ENCODE data around the gene DYRK1A.

DYRK1A gene

DNA sequence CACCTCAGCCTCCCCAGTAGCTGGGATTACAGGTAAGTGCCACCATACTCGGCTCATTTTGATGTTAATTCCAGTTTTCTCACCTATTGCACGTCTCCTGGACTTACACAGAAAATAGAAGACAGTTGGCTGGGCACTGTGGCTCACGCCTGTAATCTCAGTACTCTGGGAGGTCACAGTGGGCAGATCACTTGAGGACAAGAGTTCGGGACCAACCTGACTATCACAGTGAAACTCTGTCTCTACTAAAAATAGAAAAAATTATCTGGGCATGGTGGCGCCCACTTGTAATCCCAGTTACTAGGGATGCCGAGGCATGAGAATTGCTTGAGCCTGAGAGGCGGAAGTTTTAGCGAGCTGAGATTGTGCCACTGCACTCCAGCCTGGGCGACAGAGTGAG is 44.1 kb downstream of the DYRK1A start:
- no peak overlapping the region for H3K4me3 ChIP-seq (ENCODE audit: low read depth, low read length)
- H3K36me3 ChIP-seq: peaks cover 5% of the 10 kb centered on the region
- no peak for TF ChIP-seq CTCF (IDR thresholded peaks at IDR 0.05; ENCODE audit: low read depth, low read length)
- no peak for DNase-seq
- H3K27me3 ChIP-seq (ENCODE audit: insufficient read depth, low read depth, severe bottlenecking): no peaks in the 10 kb centered on the region
- no peak overlapping the region for H3K27ac ChIP-seq
- H3K9me3 ChIP-seq (ENCODE audit: severe bottlenecking): no peaks in the 10 kb centered on the region

DNA sequence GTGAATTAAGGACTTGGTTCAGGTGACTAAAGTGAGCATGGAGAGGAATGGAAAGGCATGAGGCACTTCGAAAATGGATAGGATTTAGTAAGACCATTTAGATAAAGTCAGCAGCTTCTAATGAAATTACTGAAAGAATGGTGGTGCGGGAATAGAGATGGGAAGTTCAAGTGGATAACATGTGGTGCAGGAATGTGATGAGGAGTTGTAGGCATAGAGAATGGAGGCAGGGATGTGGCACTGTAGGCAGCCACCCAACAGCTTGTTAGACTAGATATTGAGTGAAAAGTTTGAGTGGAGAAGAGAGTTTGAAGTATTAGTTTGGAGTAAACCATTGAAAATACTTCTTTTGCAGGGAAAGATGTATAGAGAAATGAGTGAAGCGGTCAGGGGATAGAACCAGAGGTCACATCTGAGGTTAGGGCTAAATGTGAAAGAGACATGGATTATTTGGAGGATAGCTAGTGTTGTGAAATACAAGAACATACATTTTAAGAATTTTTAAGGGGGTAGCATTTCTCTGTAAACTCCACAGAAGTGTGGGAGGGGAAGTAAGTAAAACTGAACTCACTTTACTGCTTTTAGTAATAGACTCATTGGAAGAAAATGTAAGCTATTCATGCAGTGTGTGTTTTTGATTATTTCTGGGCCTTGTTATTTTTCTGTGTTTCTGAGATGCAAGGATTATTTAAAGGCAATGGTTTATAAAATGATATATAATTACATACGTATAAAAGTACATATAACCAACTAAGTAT is 46.2 kb downstream of the DYRK1A start:
- no peak for TF ChIP-seq CTCF (IDR thresholded peaks at IDR 0.05; ENCODE audit: low read depth, low read length)

GRCh38 chr21:37413553-37414291 is 47.1 kb downstream of the DYRK1A start:
- H3K27ac ChIP-seq: no peak overlapping the region

More for the DNA sequence above, 46.2 kb downstream of the DYRK1A start:
- Histone ChIP-seq H3K4me3 (ENCODE audit: low read depth, low read length) (no peak overlapping the region), H3K9me3 (ENCODE audit: severe bottlenecking) (no peaks in the 10 kb centered on the region), H3K36me3 (no peaks in the 10 kb centered on the region; the same call in 1 of the 2 replicates), H3K27me3 (ENCODE audit: insufficient read depth, low read depth, severe bottlenecking) (no peaks in the 10 kb centered on the region), H3K27ac (no peak overlapping the region)
- DNase-seq: no peak

GRCh38 chr21:37414292-37415253 is 48.0 kb downstream of the DYRK1A start:
- no peaks in the 10 kb centered on the region for H3K9me3 ChIP-seq (ENCODE audit: severe bottlenecking)
- no peak for DNase-seq
- H3K27ac ChIP-seq: no peak overlapping the region
- no peaks in the 10 kb centered on the region for H3K27me3 ChIP-seq (ENCODE audit: insufficient read depth, low read depth, severe bottlenecking)
- no peak for TF ChIP-seq CTCF (IDR thresholded peaks at IDR 0.05; ENCODE audit: low read depth, low read length)
- no peaks in the 10 kb centered on the region; the same call in 1 of the 2 replicates for H3K36me3 ChIP-seq
- H3K4me3 ChIP-seq (ENCODE audit: low read depth, low read length): no peak overlapping the region

More at GRCh38 chr21:37413553-37414291, 47.1 kb downstream of the DYRK1A start:
- H3K27me3 ChIP-seq (ENCODE audit: insufficient read depth, low read depth, severe bottlenecking): no peaks in the 10 kb centered on the region
- no peak overlapping the region for H3K4me3 ChIP-seq (ENCODE audit: low read depth, low read length)
- no peaks in the 10 kb centered on the region for H3K9me3 ChIP-seq (ENCODE audit: severe bottlenecking)
- DNase-seq: no peak
- TF ChIP-seq CTCF (IDR thresholded peaks at IDR 0.05; ENCODE audit: low read depth, low read length): no peak
- H3K36me3 ChIP-seq: no peaks in the 10 kb centered on the region; the same call in 1 of the 2 replicates

DNA sequence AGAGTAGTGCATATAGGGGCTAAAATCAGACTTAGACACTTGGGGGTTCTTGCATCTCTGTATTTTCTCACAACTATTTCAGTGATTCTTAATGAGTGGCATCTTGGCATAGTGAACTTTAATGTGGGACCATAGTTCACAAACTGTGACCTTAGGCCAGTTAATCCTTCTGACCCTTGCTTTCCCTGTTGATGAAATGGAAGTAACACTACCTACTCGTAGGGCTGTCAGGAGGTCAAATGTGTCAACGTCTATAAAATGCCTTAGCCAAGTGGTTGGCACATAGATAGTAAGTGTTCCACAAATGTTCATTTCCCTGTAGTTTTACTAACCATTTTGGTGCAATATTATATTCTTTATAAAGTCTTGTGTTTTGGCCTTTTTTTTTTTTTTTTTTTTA is 49.4 kb downstream of the DYRK1A start:
- DNase-seq: no peak
- H3K9me3 ChIP-seq (ENCODE audit: severe bottlenecking): no peaks in the 10 kb centered on the region
- H3K27me3 ChIP-seq (ENCODE audit: insufficient read depth, low read depth, severe bottlenecking): no peaks in the 10 kb centered on the region
- H3K4me3 ChIP-seq (ENCODE audit: low read depth, low read length): no peak overlapping the region
- no peak for TF ChIP-seq CTCF (IDR thresholded peaks at IDR 0.05; ENCODE audit: low read depth, low read length)
- peaks cover 2% of the 10 kb centered on the region; the same call in 1 of the 2 replicates for H3K36me3 ChIP-seq
- no peak overlapping the region for H3K27ac ChIP-seq
